ENCODE data around the gene WWC2.
"Not testable (repeated sequence)": the region's sequence is repeated elsewhere in the genome, so short reads cannot be mapped to it uniquely, and the experiment has no call there.

The WWC2 gene

GRCh38 chr4:183182873-183183725 is 84.0 kb downstream of the WWC2 start:
- in situ Hi-C loops (cut with HindIII; ENCODE audit: low pct_ligation_motif_present, low pct_unique_long_range_greater_than_20kb, low sequenced_read_pairs) = no loop called here
- peak; percentile 50 for DNase-seq

GRCh38 chr4:183183906-183184535 is 85.0 kb downstream of the WWC2 start:
- DNase-seq = no peak
- in situ Hi-C loops (cut with HindIII; ENCODE audit: low pct_ligation_motif_present, low pct_unique_long_range_greater_than_20kb, low sequenced_read_pairs) = no loop called here

GRCh38 chr4:183185018-183185417 is 86.0 kb downstream of the WWC2 start:
- in situ Hi-C loops (cut with HindIII; ENCODE audit: low pct_ligation_motif_present, low pct_unique_long_range_greater_than_20kb, low sequenced_read_pairs) = no loop called here
- no peak for DNase-seq

- DNase-seq = no peak
- in situ Hi-C loops (cut with HindIII; ENCODE audit: low pct_ligation_motif_present, low pct_unique_long_range_greater_than_20kb, low sequenced_read_pairs) = no loop called here
Measured at GRCh38 chr4:183185559-183185958, 86.5 kb downstream of the WWC2 start.

DNA sequence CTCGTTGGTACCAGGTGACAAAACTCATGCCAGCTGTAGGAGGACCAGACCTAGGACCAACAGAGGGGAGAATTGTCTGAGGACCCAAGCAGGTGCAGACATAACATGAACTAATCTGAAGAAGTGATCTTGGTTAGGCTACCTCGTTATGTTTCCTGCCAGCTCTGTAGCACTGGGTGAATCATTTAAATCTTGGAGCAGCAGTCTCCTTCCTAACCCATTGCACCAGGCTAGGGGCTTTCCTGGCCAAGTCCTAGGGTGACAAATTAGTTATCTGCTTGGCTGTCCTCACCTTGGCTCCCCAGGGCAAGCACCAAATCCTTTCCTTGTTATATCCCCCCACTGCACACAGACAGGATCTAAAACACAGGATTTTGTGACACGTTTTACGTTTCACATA is 87.8 kb downstream of the WWC2 start:
- in situ Hi-C loops (cut with HindIII; ENCODE audit: low pct_ligation_motif_present, low pct_unique_long_range_greater_than_20kb, low sequenced_read_pairs) = no loop called here

DNA sequence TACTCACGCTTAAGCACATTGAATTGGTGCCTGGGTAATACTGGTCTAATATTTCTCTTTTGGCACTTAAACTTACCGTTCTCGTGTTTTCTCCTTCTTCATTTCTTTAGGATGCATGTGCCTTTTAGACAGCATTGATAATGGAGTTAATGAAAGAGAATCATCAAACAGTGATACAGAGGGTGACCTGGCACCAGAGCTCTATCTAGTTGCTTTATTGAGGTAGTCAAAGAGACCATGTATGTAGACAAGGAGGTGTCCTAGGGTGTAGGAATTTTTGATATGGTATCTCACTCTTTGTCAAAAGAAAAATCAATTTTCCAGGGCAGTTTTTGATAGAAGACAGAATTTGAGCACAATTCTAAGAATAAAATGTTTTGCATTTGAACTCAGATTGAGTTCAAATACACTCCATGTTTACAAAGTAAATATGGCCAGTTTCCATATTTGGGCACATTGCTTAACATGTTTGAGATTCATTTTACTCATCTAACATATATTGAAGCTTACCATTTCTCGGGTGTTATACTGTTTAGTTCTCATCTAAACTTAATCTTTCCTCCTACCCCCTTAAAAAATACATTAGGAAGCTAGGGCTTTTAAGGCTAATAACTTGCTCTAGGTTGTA is 92.0 kb downstream of the WWC2 start:
- in situ Hi-C loops (cut with HindIII; ENCODE audit: low pct_ligation_motif_present, low pct_unique_long_range_greater_than_20kb, low sequenced_read_pairs) = no loop called here

More for the DNA sequence above, 87.8 kb downstream of the WWC2 start:
- no peak for DNase-seq

GRCh38 chr4:183191630-183192029 is 92.6 kb downstream of the WWC2 start:
- DNase-seq = no peak
- in situ Hi-C loops (cut with HindIII; ENCODE audit: low pct_ligation_motif_present, low pct_unique_long_range_greater_than_20kb, low sequenced_read_pairs) = no loop called here

More for the DNA sequence above, 92.0 kb downstream of the WWC2 start:
- no peak for DNase-seq

- no peak for DNase-seq
- in situ Hi-C loops (cut with HindIII; ENCODE audit: low pct_ligation_motif_present, low pct_unique_long_range_greater_than_20kb, low sequenced_read_pairs) = no loop called here
Measured at GRCh38 chr4:183192571-183192970, 93.5 kb downstream of the WWC2 start.

DNA sequence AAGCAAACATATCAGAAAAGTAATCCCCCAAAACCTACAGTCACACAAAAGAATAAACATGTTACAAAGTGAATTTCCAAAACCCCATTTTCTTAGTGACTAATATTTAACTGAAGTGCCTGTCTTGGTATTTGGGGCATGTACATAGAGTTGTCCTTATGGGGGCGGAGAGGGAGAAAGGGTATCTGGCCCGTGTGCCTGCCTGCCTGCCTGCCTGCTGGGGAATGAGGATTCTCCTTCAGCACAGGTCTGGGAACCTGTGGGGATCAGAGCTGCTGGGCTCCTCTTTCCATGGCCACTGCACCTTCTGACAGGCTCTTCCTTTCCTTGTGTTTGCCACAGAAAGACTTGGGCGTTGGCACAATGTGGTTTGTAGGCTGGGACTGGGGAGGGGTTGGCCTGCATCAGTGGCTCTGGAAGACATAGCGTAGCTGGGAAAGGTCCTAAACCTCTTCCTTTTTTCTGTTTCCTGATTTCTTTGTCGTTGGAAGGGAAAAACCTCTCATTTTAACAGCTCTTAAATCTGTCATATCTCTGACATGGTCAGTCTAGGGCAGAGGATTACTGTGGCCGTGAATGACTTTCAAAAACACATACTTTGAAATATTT is 94.8 kb downstream of the WWC2 start:
- in situ Hi-C loops (cut with HindIII; ENCODE audit: low pct_ligation_motif_present, low pct_unique_long_range_greater_than_20kb, low sequenced_read_pairs); DNase-seq: not testable (repeated sequence)

DNA sequence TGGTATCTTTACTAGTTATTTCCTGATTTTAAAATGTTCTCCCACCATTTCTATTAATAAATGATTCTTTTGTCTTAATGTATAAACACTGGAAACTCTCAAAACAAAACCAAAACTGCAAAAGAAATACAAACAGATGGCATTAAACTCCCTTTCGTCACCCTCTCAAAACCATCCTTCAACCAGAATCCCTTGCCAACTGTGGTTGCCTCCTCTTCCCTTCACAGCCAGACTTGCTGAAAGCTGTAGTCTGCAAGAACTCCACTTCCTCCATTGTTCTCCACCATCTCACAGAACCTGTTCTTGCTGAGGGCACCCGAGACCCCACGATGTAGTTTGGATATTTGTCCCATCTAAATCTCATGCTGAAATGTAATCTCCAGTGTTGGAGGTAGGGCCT is 96.5 kb downstream of the WWC2 start:
- no peak for DNase-seq
- in situ Hi-C loops (cut with HindIII; ENCODE audit: low pct_ligation_motif_present, low pct_unique_long_range_greater_than_20kb, low sequenced_read_pairs) = no loop called here

DNA sequence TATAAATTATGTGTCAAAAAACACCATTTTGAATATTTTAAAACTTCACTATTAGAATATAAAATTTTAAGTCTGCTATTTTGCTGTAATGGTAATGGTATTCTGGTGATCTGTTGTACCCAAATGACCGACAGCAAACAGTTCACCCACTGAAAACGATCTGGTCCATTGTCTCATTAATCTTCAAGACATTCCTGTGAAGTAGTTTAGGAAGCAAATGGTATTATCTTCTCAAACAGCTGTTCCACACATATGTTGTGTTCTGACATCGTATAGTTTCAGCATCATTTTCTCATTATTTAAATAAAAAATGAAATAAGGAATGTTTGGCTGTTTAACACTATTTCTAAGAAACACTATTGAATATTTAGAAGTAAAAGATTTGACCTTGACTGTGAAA is 98.1 kb downstream of the WWC2 start:
- DNase-seq = no peak
- in situ Hi-C loops (cut with HindIII; ENCODE audit: low pct_ligation_motif_present, low pct_unique_long_range_greater_than_20kb, low sequenced_read_pairs) = no loop called here

DNA sequence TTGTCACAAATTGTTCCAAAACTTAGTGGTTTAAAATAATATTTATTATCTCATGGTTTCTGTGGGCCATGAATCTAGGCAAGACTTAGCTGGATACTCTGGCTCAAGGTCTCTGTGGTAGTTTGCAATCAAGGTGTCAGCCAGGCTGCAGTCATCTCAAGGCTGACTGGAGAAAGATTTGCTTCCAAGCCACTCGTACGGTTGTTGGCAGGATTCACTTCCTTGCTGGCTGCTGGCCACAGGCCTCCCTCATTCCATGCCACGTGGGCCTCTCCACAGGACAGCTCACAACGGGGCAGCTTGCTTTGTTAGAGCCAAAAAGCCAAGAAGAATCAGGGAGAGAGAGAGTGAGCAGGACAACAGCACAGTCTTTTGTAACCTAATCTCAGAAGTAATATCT is 101.4 kb downstream of the WWC2 start:
- peak; percentile 31 for DNase-seq
- in situ Hi-C loops (cut with HindIII; ENCODE audit: low pct_ligation_motif_present, low pct_unique_long_range_greater_than_20kb, low sequenced_read_pairs) = no loop called here

GRCh38 chr4:183201331-183201730 is 102.3 kb downstream of the WWC2 start:
- no peak for DNase-seq
- in situ Hi-C loops (cut with HindIII; ENCODE audit: low pct_ligation_motif_present, low pct_unique_long_range_greater_than_20kb, low sequenced_read_pairs) = no loop called here

DNA sequence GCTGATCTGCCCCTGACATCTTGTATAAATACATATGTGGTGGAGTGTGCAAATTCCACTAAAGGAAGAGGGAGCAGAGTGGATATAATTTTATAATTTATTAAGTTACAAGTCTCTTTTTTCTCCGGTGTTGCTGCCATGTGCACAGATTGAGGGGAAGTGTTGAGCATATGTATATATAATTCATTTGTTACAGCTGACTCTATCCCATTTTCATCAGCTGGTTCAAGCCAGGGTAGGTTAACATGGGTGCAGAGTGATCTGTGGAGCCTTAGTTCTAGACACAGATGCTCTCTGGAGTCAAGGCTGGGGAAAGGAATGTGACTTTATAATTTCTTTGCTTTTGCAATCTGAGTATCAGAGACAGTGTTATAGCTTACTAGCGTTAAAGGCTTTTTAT is 103.5 kb downstream of the WWC2 start:
- in situ Hi-C loops (cut with HindIII; ENCODE audit: low pct_ligation_motif_present, low pct_unique_long_range_greater_than_20kb, low sequenced_read_pairs) = no loop called here

DNA sequence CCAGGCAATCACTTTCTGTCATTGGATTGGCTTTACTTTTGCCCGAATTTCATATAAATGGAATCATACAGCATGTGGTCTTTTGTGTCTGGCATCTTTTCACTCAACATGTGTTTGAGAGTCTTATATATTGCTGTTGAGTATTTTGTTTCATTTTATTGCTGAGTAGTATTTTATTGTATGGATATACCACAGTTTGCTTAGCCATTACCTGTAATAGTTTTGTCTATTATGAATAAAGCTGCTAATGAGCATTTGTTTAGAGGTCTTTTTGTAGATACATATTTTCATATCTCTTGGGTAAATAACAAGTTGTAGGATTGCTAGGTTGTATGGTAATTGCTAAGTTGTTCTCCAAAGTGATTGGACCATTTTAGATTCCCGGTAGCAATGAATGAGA is 105.7 kb downstream of the WWC2 start:
- in situ Hi-C loops (cut with HindIII; ENCODE audit: low pct_ligation_motif_present, low pct_unique_long_range_greater_than_20kb, low sequenced_read_pairs) = no loop called here
- DNase-seq = no peak

More for the DNA sequence above, 103.5 kb downstream of the WWC2 start:
- DNase-seq = no peak

DNA sequence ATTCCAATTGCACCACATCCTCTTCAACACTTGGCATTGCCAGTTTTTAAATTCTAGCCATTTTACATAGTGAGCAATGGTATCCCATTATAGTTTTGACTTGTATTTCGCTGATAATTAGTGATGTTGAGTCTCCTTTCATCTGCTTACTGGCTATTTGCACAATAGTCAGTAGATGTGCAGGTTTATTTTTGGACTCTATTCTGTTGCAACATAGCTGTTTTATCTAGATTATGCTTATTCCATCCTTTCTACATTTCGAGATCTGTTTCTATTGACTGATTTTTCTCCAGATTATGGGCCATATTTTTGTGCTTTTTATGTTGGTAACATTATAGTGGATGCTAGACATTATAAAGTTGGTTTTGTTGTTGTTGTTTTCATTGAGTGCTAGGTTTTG is 106.1 kb downstream of the WWC2 start:
- DNase-seq = no peak
- in situ Hi-C loops (cut with HindIII; ENCODE audit: low pct_ligation_motif_present, low pct_unique_long_range_greater_than_20kb, low sequenced_read_pairs) = no loop called here

- DNase-seq = no peak
- in situ Hi-C loops (cut with HindIII; ENCODE audit: low pct_ligation_motif_present, low pct_unique_long_range_greater_than_20kb, low sequenced_read_pairs) = no loop called here
Measured at GRCh38 chr4:183205709-183206108, 106.7 kb downstream of the WWC2 start.

GRCh38 chr4:183211533-183211932 is 112.5 kb downstream of the WWC2 start:
- in situ Hi-C loops (cut with HindIII; ENCODE audit: low pct_ligation_motif_present, low pct_unique_long_range_greater_than_20kb, low sequenced_read_pairs) = no loop called here
- DNase-seq = no peak

DNA sequence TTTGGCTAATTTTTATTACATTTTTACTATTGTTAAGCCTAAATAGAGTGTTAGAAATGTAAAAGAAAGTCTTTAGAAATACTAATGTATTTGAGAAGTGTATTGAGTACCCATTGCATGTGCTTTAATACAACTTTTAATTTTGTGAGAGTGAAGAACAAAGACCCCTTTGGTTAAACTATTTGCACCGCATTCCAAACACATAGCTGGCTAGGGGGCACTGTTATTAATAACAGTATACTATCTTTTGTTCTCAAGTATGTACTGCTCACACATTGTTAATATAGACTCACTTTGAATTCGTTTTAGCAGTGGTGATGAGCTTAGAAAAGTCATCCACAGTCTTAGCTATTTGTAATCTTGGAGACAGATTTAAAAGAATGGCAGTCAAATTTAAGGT is 114.9 kb downstream of the WWC2 start:
- in situ Hi-C loops (cut with HindIII; ENCODE audit: low pct_ligation_motif_present, low pct_unique_long_range_greater_than_20kb, low sequenced_read_pairs) = no loop called here
- no peak for DNase-seq
